ENCODE results near the gene CLDN9.

CLDN9 gene

GRCh38 chr16:3013998-3014690, 1.4 kb downstream of the CLDN9 start:
- no peaks in the 10 kb centered on the region for H3K9me3 ChIP-seq (ENCODE audit: insufficient read depth, low read depth, low read length)
- peaks cover 18% of the 10 kb centered on the region for H3K27me3 ChIP-seq (ENCODE audit: insufficient read depth, low read length)
- H3K4me3 ChIP-seq (ENCODE audit: low read length), result no peak overlapping the region
- no peak overlapping the region; the same call in 1 of the 2 replicates for H3K27ac ChIP-seq (ENCODE audit: low read depth, low read length)
- peaks cover 21% of the 10 kb centered on the region for H3K36me3 ChIP-seq (ENCODE audit: insufficient read depth, low read length)
- no peak overlapping the region for H3K9ac ChIP-seq (ENCODE audit: low read depth, low read length)
- WGBS, result 70% methylated on average over 12 of the region's 12 CpGs
- peaks cover 34% of the 10 kb centered on the region for H3K4me1 ChIP-seq (ENCODE audit: insufficient read depth, low read length)

- Histone ChIP-seq H3K4me1 (ENCODE audit: insufficient read depth, low read length) (peaks cover 28% of the 10 kb centered on the region), H3K4me3 (ENCODE audit: low read length) (no peak overlapping the region)
These were observed 2.2 kb downstream of the CLDN9 start for GRCh38 chr16:3014971-3015370.

GRCh38 chr16:3015865-3016521, 3.3 kb downstream of the CLDN9 start:
- Histone ChIP-seq H3K9ac (ENCODE audit: low read depth, low read length) (no peak overlapping the region), H3K9me3 (ENCODE audit: insufficient read depth, low read depth, low read length) (no peaks in the 10 kb centered on the region), H3K27me3 (ENCODE audit: insufficient read depth, low read length) (peaks cover 18% of the 10 kb centered on the region), H3K4me1 (ENCODE audit: insufficient read depth, low read length) (peaks cover 28% of the 10 kb centered on the region), H3K27ac (ENCODE audit: low read depth, low read length) (peak overlapping the region; percentile 24; the same call in 1 of the 2 replicates), H3K4me3 (ENCODE audit: low read length) (peak overlapping the region; percentile 29), H3K36me3 (ENCODE audit: insufficient read depth, low read length) (peaks cover 21% of the 10 kb centered on the region)
- WGBS, result 85% methylated on average over 13 of the region's 13 CpGs

More at GRCh38 chr16:3014971-3015370, 2.2 kb downstream of the CLDN9 start:
- no peaks in the 10 kb centered on the region for H3K9me3 ChIP-seq (ENCODE audit: insufficient read depth, low read depth, low read length)
- H3K36me3 ChIP-seq (ENCODE audit: insufficient read depth, low read length), result peaks cover 21% of the 10 kb centered on the region
- WGBS, result 90% methylated on average over 6 of the region's 6 CpGs
- H3K27me3 ChIP-seq (ENCODE audit: insufficient read depth, low read length), result peaks cover 18% of the 10 kb centered on the region
- no peak overlapping the region for H3K9ac ChIP-seq (ENCODE audit: low read depth, low read length)
- no peak overlapping the region for H3K27ac ChIP-seq (ENCODE audit: low read depth, low read length)

GRCh38 chr16:3017344-3017743, 4.6 kb downstream of the CLDN9 start:
- WGBS, result under 1% methylated on average over 20 of the region's 20 CpGs
- H3K27ac ChIP-seq (ENCODE audit: low read depth, low read length), result peak overlapping the region; percentile 99
- peaks cover 25% of the 10 kb centered on the region for H3K4me1 ChIP-seq (ENCODE audit: insufficient read depth, low read length)
- peak overlapping the region; percentile 98 for H3K9ac ChIP-seq (ENCODE audit: low read depth, low read length)
- H3K4me3 ChIP-seq (ENCODE audit: low read length), result peak overlapping the region; percentile 97
- H3K9me3 ChIP-seq (ENCODE audit: insufficient read depth, low read depth, low read length), result no peaks in the 10 kb centered on the region
- peaks cover 9% of the 10 kb centered on the region; the same call in 1 of the 2 replicates for H3K27me3 ChIP-seq (ENCODE audit: insufficient read depth, low read length)
- H3K36me3 ChIP-seq (ENCODE audit: insufficient read depth, low read length), result peaks cover 21% of the 10 kb centered on the region

GRCh38 chr16:3017794-3018506, 5.2 kb downstream of the CLDN9 start, which contains the start of gene CLDN6:
CLDN6 (minus strand) TSS chr16:3018183; CDS start chr16:3016021, 2,162 bp downstream.
- H3K9me3 ChIP-seq (ENCODE audit: insufficient read depth, low read depth, low read length), result no peaks in the 10 kb centered on the region
- peak within 1 kb of the TSS; percentile 98 for H3K9ac ChIP-seq (ENCODE audit: low read depth, low read length)
- H3K27ac ChIP-seq (ENCODE audit: low read depth, low read length), result peak within 1 kb of the TSS; percentile 99
- H3K27me3 ChIP-seq (ENCODE audit: insufficient read depth, low read length), result peaks cover 8% of the 10 kb centered on the region; the same call in 1 of the 2 replicates
- H3K4me3 ChIP-seq (ENCODE audit: low read length), result peak within 1 kb of the TSS; percentile 97
- peaks cover 21% of the 10 kb centered on the region for H3K36me3 ChIP-seq (ENCODE audit: insufficient read depth, low read length)
- WGBS, result 2% methylated on average over 51 of the region's 52 CpGs
- peaks cover 29% of the 10 kb centered on the region for H3K4me1 ChIP-seq (ENCODE audit: insufficient read depth, low read length)

GRCh38 chr16:3019594-3020246, 7.0 kb downstream of the CLDN9 start:
- peak overlapping the region; percentile 44; the same call in 1 of the 2 replicates for H3K9ac ChIP-seq (ENCODE audit: low read depth, low read length)
- peak overlapping the region; percentile 78 for H3K4me3 ChIP-seq (ENCODE audit: low read length)
- H3K27me3 ChIP-seq (ENCODE audit: insufficient read depth, low read length), result no peaks in the 10 kb centered on the region
- H3K36me3 ChIP-seq (ENCODE audit: insufficient read depth, low read length), result peaks cover 16% of the 10 kb centered on the region
- peaks cover 18% of the 10 kb centered on the region for H3K4me1 ChIP-seq (ENCODE audit: insufficient read depth, low read length)
- H3K27ac ChIP-seq (ENCODE audit: low read depth, low read length), result peak overlapping the region; percentile 61
- no peaks in the 10 kb centered on the region for H3K9me3 ChIP-seq (ENCODE audit: insufficient read depth, low read depth, low read length)
- 44% methylated on average over 39 of the region's 40 CpGs for WGBS

- Histone ChIP-seq H3K27ac (ENCODE audit: low read depth, low read length) (peak within 1 kb of the TSS; percentile 100), H3K27me3 (ENCODE audit: insufficient read depth, low read length) (no peaks in the 10 kb centered on the region), H3K9ac (ENCODE audit: low read depth, low read length) (peak within 1 kb of the TSS; percentile 92), H3K4me3 (ENCODE audit: low read length) (peak within 1 kb of the TSS; percentile 78), H3K9me3 (ENCODE audit: insufficient read depth, low read depth, low read length) (no peaks in the 10 kb centered on the region), H3K4me1 (ENCODE audit: insufficient read depth, low read length) (peaks cover 18% of the 10 kb centered on the region), H3K36me3 (ENCODE audit: insufficient read depth, low read length) (peaks cover 11% of the 10 kb centered on the region)
- WGBS, result under 1% methylated on average over 49 of the region's 49 CpGs
These were observed 7.5 kb downstream of the CLDN9 start, which contains the start of gene TNFRSF12A for GRCh38 chr16:3020247-3020603. TNFRSF12A (plus strand) TSS chr16:3020368; CDS start chr16:3020398, 30 bp downstream.

GRCh38 chr16:3020604-3021448, 8.1 kb downstream of the CLDN9 start:
- Histone ChIP-seq H3K9ac (ENCODE audit: low read depth, low read length) (peak overlapping the region; percentile 92), H3K36me3 (ENCODE audit: insufficient read depth, low read length) (peaks cover 9% of the 10 kb centered on the region), H3K27ac (ENCODE audit: low read depth, low read length) (peak overlapping the region; percentile 100), H3K4me1 (ENCODE audit: insufficient read depth, low read length) (peaks cover 18% of the 10 kb centered on the region), H3K9me3 (ENCODE audit: insufficient read depth, low read depth, low read length) (no peaks in the 10 kb centered on the region), H3K27me3 (ENCODE audit: insufficient read depth, low read length) (no peaks in the 10 kb centered on the region), H3K4me3 (ENCODE audit: low read length) (peak overlapping the region; percentile 78)
- WGBS, result under 1% methylated on average over 56 of the region's 57 CpGs

- peak overlapping the region; percentile 100 for H3K27ac ChIP-seq (ENCODE audit: low read depth, low read length)
- H3K36me3 ChIP-seq (ENCODE audit: insufficient read depth, low read length), result peaks cover 11% of the 10 kb centered on the region
- no peaks in the 10 kb centered on the region for H3K27me3 ChIP-seq (ENCODE audit: insufficient read depth, low read length)
- H3K4me1 ChIP-seq (ENCODE audit: insufficient read depth, low read length), result peaks cover 14% of the 10 kb centered on the region
- H3K9ac ChIP-seq (ENCODE audit: low read depth, low read length), result peak overlapping the region; percentile 92
- 2% methylated on average over 25 of the region's 25 CpGs for WGBS
- no peaks in the 10 kb centered on the region for H3K9me3 ChIP-seq (ENCODE audit: insufficient read depth, low read depth, low read length)
- H3K4me3 ChIP-seq (ENCODE audit: low read length), result peak overlapping the region; percentile 78
These were observed 8.9 kb downstream of the CLDN9 start for GRCh38 chr16:3021449-3022207.

All from HUES64 (cell line).